ENCODE measurements around the gene DDX39B. TPM values are rescaled to one million over a fixed set of nuclear protein-coding genes. Genes with fewer than 3 reads are reported as not detected.
A peak's percentile ranks its signal among the peaks of the same experiment; 100 is the strongest.
"Not testable (repeated sequence)": the region's sequence is repeated elsewhere in the genome, so short reads cannot be mapped to it uniquely, and the experiment has no call there.

Gene DDX39B
- total RNA-seq, 2 experiments from 2014 or later, result 483 to 498 TPM

GRCh38 chr6:31513456-31514165 is 28.2 kb downstream of the DDX39B start:
- Histone ChIP-seq H3K9me3 (ENCODE audit: control insufficient read depth in 1 of 2, insufficient read depth in 1 of 2, low read length in 2 of 2) (no peaks in the 10 kb centered on the region), H3K27me3 (ENCODE audit: control insufficient read depth in 1 of 2, insufficient read depth in 2 of 2, low read length in 2 of 2) (no peaks in the 10 kb centered on the region), H3K4me1 (ENCODE audit: insufficient read depth, low read length) (no peaks in the 10 kb centered on the region), H3K36me3 (ENCODE audit: insufficient read depth, low read length) (peaks cover 24% of the 10 kb centered on the region), H3K4me3 (ENCODE audit: low read length) (no peak overlapping the region), H3K27ac (ENCODE audit: low read depth in 1 of 2, low read length in 2 of 2) (no peak overlapping the region)
- no peak for TF ChIP-seq CTCF (IDR thresholded peaks at IDR 0.05)
- Mint-ChIP-seq H3K4me1 (ENCODE audit: low read depth) (no peaks in the 10 kb centered on the region), H3K4me3 (no peak overlapping the region), H3K36me3 (ENCODE audit: low read depth) (peaks cover 24% of the 10 kb centered on the region), H3K27me3 (no peaks in the 10 kb centered on the region), H3K27ac (no peak overlapping the region), H3K9me3 (no peaks in the 10 kb centered on the region)
- no peak for ATAC-seq (ENCODE audit: poor library complexity)
- ChIA-PET POLR2A (no interaction called here), CTCF (no interaction called here)
- intact Hi-C loops (cut with DNase I, micrococcal nuclease), result no loop called here
- no peak for DNase-seq

GRCh38 chr6:31510007-31510406 is 31.8 kb downstream of the DDX39B start:
- Histone ChIP-seq H3K4me1 (ENCODE audit: insufficient read depth, low read length) (no peaks in the 10 kb centered on the region), H3K4me3 (ENCODE audit: low read length) (no peak overlapping the region)

GRCh38 chr6:31509036-31509435 is 32.8 kb downstream of the DDX39B start:
- H3K27me3 Mint-ChIP-seq; H3K9me3 Mint-ChIP-seq; CTCF ChIA-PET; H3K4me3 ChIP-seq (ENCODE audit: low read length); H3K27me3 ChIP-seq (ENCODE audit: control insufficient read depth in 1 of 2, insufficient read depth in 2 of 2, low read length in 2 of 2); H3K9me3 ChIP-seq (ENCODE audit: control insufficient read depth in 1 of 2, insufficient read depth in 1 of 2, low read length in 2 of 2); H3K4me1 ChIP-seq (ENCODE audit: insufficient read depth, low read length); DNase-seq; H3K27ac ChIP-seq (ENCODE audit: low read depth in 1 of 2, low read length in 2 of 2); H3K27ac Mint-ChIP-seq; POLR2A ChIA-PET; intact Hi-C loops (cut with DNase I, micrococcal nuclease); H3K4me1 Mint-ChIP-seq (ENCODE audit: low read depth); ATAC-seq (ENCODE audit: poor library complexity); H3K4me3 Mint-ChIP-seq: not testable (repeated sequence)
- peaks cover 53% of the 10 kb centered on the region for H3K36me3 Mint-ChIP-seq (ENCODE audit: low read depth)
- H3K36me3 ChIP-seq (ENCODE audit: insufficient read depth, low read length), result peaks cover 63% of the 10 kb centered on the region

More at GRCh38 chr6:31510007-31510406, 31.8 kb downstream of the DDX39B start:
- ChIA-PET CTCF (no interaction called here), POLR2A (no interaction called here)
- intact Hi-C loops (cut with DNase I, micrococcal nuclease), result no loop called here
- H3K27me3 ChIP-seq (ENCODE audit: control insufficient read depth in 1 of 2, insufficient read depth in 2 of 2, low read length in 2 of 2), result no peaks in the 10 kb centered on the region
- H3K36me3 ChIP-seq (ENCODE audit: insufficient read depth, low read length), result peaks cover 60% of the 10 kb centered on the region
- no peak overlapping the region for H3K4me3 Mint-ChIP-seq
- no peak overlapping the region for H3K27ac ChIP-seq (ENCODE audit: low read depth in 1 of 2, low read length in 2 of 2)
- ATAC-seq (ENCODE audit: poor library complexity) (no peak), DNase-seq (no peak)
- no peaks in the 10 kb centered on the region for H3K9me3 Mint-ChIP-seq
- TF ChIP-seq CTCF (IDR thresholded peaks at IDR 0.05), result no peak
- no peaks in the 10 kb centered on the region for H3K27me3 Mint-ChIP-seq
- peaks cover 49% of the 10 kb centered on the region for H3K36me3 Mint-ChIP-seq (ENCODE audit: low read depth)
- no peaks in the 10 kb centered on the region for H3K9me3 ChIP-seq (ENCODE audit: control insufficient read depth in 1 of 2, insufficient read depth in 1 of 2, low read length in 2 of 2)
- no peak overlapping the region for H3K27ac Mint-ChIP-seq
- H3K4me1 Mint-ChIP-seq (ENCODE audit: low read depth), result peaks cover 6% of the 10 kb centered on the region

- peaks cover 50% of the 10 kb centered on the region for H3K4me1 Mint-ChIP-seq (ENCODE audit: low read depth)
- peaks cover 25% of the 10 kb centered on the region for H3K36me3 Mint-ChIP-seq (ENCODE audit: low read depth)
- Histone ChIP-seq H3K27me3 (ENCODE audit: control insufficient read depth in 1 of 2, insufficient read depth in 2 of 2, low read length in 2 of 2) (no peaks in the 10 kb centered on the region), H3K4me3 (ENCODE audit: low read length) (no peak overlapping the region), H3K9me3 (ENCODE audit: control insufficient read depth in 1 of 2, insufficient read depth in 1 of 2, low read length in 2 of 2) (no peaks in the 10 kb centered on the region), H3K4me1 (ENCODE audit: insufficient read depth, low read length) (peaks cover 21% of the 10 kb centered on the region), H3K36me3 (ENCODE audit: insufficient read depth, low read length) (peaks cover 29% of the 10 kb centered on the region), H3K27ac (ENCODE audit: low read depth in 1 of 2, low read length in 2 of 2) (no peak overlapping the region)
- no peaks in the 10 kb centered on the region for H3K27me3 Mint-ChIP-seq
- H3K27ac Mint-ChIP-seq, result no peak overlapping the region
- DNase-seq (no peak), ATAC-seq (ENCODE audit: poor library complexity) (no peak)
- POLR2A ChIA-PET, result no interaction called here
- H3K4me3 Mint-ChIP-seq, result peak overlapping the region; percentile 30
- no peaks in the 10 kb centered on the region for H3K9me3 Mint-ChIP-seq
- CTCF ChIA-PET, result no interaction called here
- intact Hi-C loops (cut with DNase I, micrococcal nuclease), result no loop called here
- no peak for TF ChIP-seq CTCF (IDR thresholded peaks at IDR 0.05)
Observed at GRCh38 chr6:31502586-31502985, 39.2 kb downstream of the DDX39B start.

- H3K27ac Mint-ChIP-seq; H3K27ac ChIP-seq (ENCODE audit: low read depth in 1 of 2, low read length in 2 of 2); H3K9me3 Mint-ChIP-seq; H3K27me3 Mint-ChIP-seq; H3K9me3 ChIP-seq (ENCODE audit: control insufficient read depth in 1 of 2, insufficient read depth in 1 of 2, low read length in 2 of 2); H3K36me3 Mint-ChIP-seq (ENCODE audit: low read depth); H3K27me3 ChIP-seq (ENCODE audit: control insufficient read depth in 1 of 2, insufficient read depth in 2 of 2, low read length in 2 of 2); DNase-seq; CTCF ChIA-PET; ATAC-seq (ENCODE audit: poor library complexity); H3K36me3 ChIP-seq (ENCODE audit: insufficient read depth, low read length); H3K4me3 ChIP-seq (ENCODE audit: low read length): not testable (repeated sequence)
- H3K4me1 ChIP-seq (ENCODE audit: insufficient read depth, low read length), result peaks cover 44% of the 10 kb centered on the region
- POLR2A ChIA-PET, result interaction anchor here (1.1 kb wide), 1 partner anchor 42 kb away, joined by 6 read pairs; the partner anchor contains the start of gene DDX39B
- Mint-ChIP-seq H3K4me1 (ENCODE audit: low read depth) (peaks cover 70% of the 10 kb centered on the region), H3K4me3 (peak overlapping the region; percentile 95)
- intact Hi-C loops (cut with DNase I, micrococcal nuclease), result loop anchor here in 1 of 2 experiments (5.0 kb wide), 1 partner anchor 37 kb away; no protein-coding TSS in a partner anchor
Observed at GRCh38 chr6:31499648-31500047, 42.2 kb downstream of the DDX39B start.

Data from CD4-positive, alpha-beta T cell (primary cell).